Uterus (tissue), 4 donors: Measurements from ENCODE around the gene CRK. TPM values are rescaled to one million over a fixed set of nuclear protein-coding genes. Genes with fewer than 3 reads are reported as not detected.
"Not testable (repeated sequence)": the region's sequence is repeated elsewhere in the genome, so short reads cannot be mapped to it uniquely, and the experiment has no call there.

Experiments used
- DNase-seq, 2 donors: peaks; one replicate each; pipeline ENCODE4 v3.0.0-alpha.2; 2019 to 2020
- H3K27ac ChIP-seq, 2 donors: fragments of 200-600 bp; sonication (generic); 1 replicate in 1 of 2; 2 replicates in 1 of 2; pipeline ENCODE4 v1.5.1; 2016 to 2018
- H3K27me3 ChIP-seq, 2 donors: fragments of 200-600 bp; sonication (generic); one replicate each; pipeline ENCODE4 v1.5.1; 2018 to 2019; ENCODE audit warnings: control low read depth in 1 of 2
- H3K36me3 ChIP-seq, 2 donors: fragments of 200-600 bp; sonication (generic); one replicate each; pipeline ENCODE4 v1.5.1; 2019; ENCODE audit warnings: control low read depth in 1 of 2
- H3K4me1 ChIP-seq, 2 donors: fragments of 200-600 bp; sonication (generic); one replicate each; pipeline ENCODE4 v1.5.1; 2018 to 2019; ENCODE audit warnings: control low read depth in 1 of 2
- H3K4me3 ChIP-seq, 2 donors: fragments of 200-600 bp; sonication (generic); 1 replicate in 1 of 2; 2 replicates in 1 of 2; pipeline ENCODE4 v1.5.1; 2018 to 2019; ENCODE audit warnings: mild to moderate bottlenecking in 1 of 2
- H3K9me3 ChIP-seq, 2 donors: fragments of 200-600 bp; sonication (generic); one replicate each; pipeline ENCODE4 v1.5.1; 2019; ENCODE audit warnings: control low read depth in 1 of 2
- CTCF ChIP-seq, 4 experiments: fragments of 200-600 bp in 2 of 4; fragments of 450-650 bp in 2 of 4; sonication (generic) in 2 of 4; IDR thresholded peaks; one replicate each; pipeline ENCODE4 v1.5.1; 2016 to 2019; ENCODE audit warnings: antibody characterized with exemption in 4 of 4, mild to moderate bottlenecking in 2 of 4, moderate library complexity in 1 of 4
- POLR2A ChIP-seq, 2 donors: fragments of 450-650 bp; IDR thresholded peaks; one replicate each; pipeline ENCODE4 v1.6.1; 2016; ENCODE audit warnings: antibody characterized with exemption in 2 of 2, mild to moderate bottlenecking in 1 of 2, moderate library complexity in 1 of 2
- intact Hi-C: fragments of 100-400 bp; cut with DNase I; formaldehyde crosslinking; loops from one replicate; pipeline ENCODE4 v1.15.1; 2023; ENCODE audit warnings: low total_unique reads
- total RNA-seq, 4 donors: library from RNA; depleted of rRNA in 3 of 4; stranded (reverse); fragments of >200 nt in 3 of 4; gene quantifications; one replicate each; pipeline versions ENCODE4 v1.1.0 to v1.2.4, GENCODE V29; 2014 to 2023
- donor health status: DM: yes; HTN: yes; CAD: no.

CRK gene
- total RNA-seq, 4 donors from 2014 or later, result 34.6 to 118 (median 57.3) TPM

GRCh38 chr17:1390432-1391367 is 65.3 kb downstream of the CRK start:
- H3K36me3 ChIP-seq, result no peaks in the 10 kb centered on the region

GRCh38 chr17:1387490-1388227 is 68.4 kb downstream of the CRK start:
- H3K4me3 ChIP-seq, H3K27me3 ChIP-seq, intact Hi-C loops, H3K36me3 ChIP-seq, H3K9me3 ChIP-seq, DNase-seq: not testable (repeated sequence)
- Histone ChIP-seq H3K4me1 (peaks cover 16 to 25% of the 10 kb centered on the region in 2 donors), H3K27ac (peak overlapping the region; percentile 40 to 99)

More at GRCh38 chr17:1390432-1391367, 65.3 kb downstream of the CRK start:
- Histone ChIP-seq H3K9me3 (no peaks in the 10 kb centered on the region), H3K4me1 (peaks cover 18 to 25% of the 10 kb centered on the region in 2 donors), H3K4me3 (no peak overlapping the region), H3K27me3 (no peaks in the 10 kb centered on the region), H3K27ac (peak overlapping the region; percentile 61 to 99)
- TF ChIP-seq POLR2A (IDR thresholded peaks at IDR 0.05), result no peak
- TF ChIP-seq CTCF (IDR thresholded peaks at IDR 0.05), result no peak
- intact Hi-C loops, result no loop called here
- DNase-seq, result peak in 1 of 2 donors; percentile 43

GRCh38 chr17:1386675-1387190 is 69.3 kb downstream of the CRK start:
- intact Hi-C loops, DNase-seq, H3K36me3 ChIP-seq, H3K4me3 ChIP-seq, H3K27me3 ChIP-seq, H3K9me3 ChIP-seq: not testable (repeated sequence)
- H3K27ac ChIP-seq, result peak overlapping the region; percentile 40 to 99
- peaks cover 12 to 17% of the 10 kb centered on the region in 2 donors for H3K4me1 ChIP-seq

GRCh38 chr17:1386265-1386664 is 69.8 kb downstream of the CRK start:
- TF ChIP-seq CTCF (IDR thresholded peaks at IDR 0.05) (no peak), POLR2A (IDR thresholded peaks at IDR 0.05) (no peak)
- Histone ChIP-seq H3K4me1 (peaks cover 12 to 16% of the 10 kb centered on the region in 2 donors), H3K36me3 (no peaks in the 10 kb centered on the region), H3K27ac (peak overlapping the region; percentile 40 to 99), H3K9me3 (no peaks in the 10 kb centered on the region), H3K27me3 (no peaks in the 10 kb centered on the region), H3K4me3 (no peak overlapping the region)
- intact Hi-C loops, result no loop called here
- no peak for DNase-seq

- Histone ChIP-seq H3K36me3 (no peaks in the 10 kb centered on the region), H3K9me3 (no peaks in the 10 kb centered on the region), H3K4me1 (peaks cover 12 to 17% of the 10 kb centered on the region in 2 donors), H3K4me3 (no peak overlapping the region), H3K27me3 (no peaks in the 10 kb centered on the region), H3K27ac (peak overlapping the region; percentile 5 to 71)
- no peak for TF ChIP-seq CTCF (IDR thresholded peaks at IDR 0.05)
- DNase-seq, result no peak
- intact Hi-C loops, result no loop called here
Observed at GRCh38 chr17:1385861-1386260, 70.2 kb downstream of the CRK start.
